ENCODE data around the gene ZKSCAN3. TPM values are rescaled to one million over a fixed set of nuclear protein-coding genes. Genes with fewer than 3 reads are reported as not detected.
"Not testable (repeated sequence)": the region's sequence is repeated elsewhere in the genome, so short reads cannot be mapped to it uniquely, and the experiment has no call there.

Gene ZKSCAN3
- total RNA-seq, 1 donor from 2014 or later = 5.3 TPM

DNA sequence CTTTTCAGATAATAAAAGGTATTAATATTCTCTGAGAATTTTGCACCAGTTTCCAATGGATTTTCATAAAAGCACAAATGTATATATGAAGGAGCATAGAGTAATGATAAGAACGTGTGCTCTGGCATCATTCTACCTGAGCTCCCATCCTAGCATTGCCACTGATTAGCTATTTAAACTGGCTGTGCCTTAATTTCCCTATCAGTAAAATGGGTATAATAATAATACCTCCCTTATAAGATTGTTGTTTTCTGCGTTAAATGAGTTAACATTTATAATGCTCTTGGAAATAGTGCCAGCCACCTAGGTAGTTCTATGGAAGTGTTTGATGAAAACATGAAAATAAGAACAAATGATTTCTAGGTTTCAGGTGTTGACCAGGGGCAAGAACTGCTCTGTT lies 11.2 kb downstream of the ZKSCAN3 start:
- intact Hi-C loops (cut with DNase I) = no loop called here
- no peak for DNase-seq (ENCODE audit: low spot score)

DNA sequence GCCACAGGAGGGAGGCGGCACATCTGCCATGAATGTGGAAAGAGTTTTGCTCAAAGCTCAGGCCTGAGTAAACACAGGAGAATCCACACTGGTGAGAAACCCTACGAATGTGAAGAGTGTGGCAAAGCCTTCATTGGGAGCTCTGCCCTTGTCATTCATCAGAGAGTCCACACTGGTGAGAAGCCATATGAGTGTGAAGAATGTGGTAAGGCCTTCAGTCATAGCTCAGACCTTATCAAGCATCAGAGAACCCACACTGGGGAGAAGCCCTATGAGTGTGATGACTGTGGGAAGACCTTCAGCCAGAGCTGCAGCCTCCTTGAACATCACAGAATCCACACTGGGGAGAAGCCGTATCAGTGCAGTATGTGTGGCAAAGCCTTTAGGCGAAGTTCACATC lies 15.8 kb downstream of the ZKSCAN3 start:
- intact Hi-C loops (cut with DNase I); DNase-seq (ENCODE audit: low spot score): not testable (repeated sequence)

DNA sequence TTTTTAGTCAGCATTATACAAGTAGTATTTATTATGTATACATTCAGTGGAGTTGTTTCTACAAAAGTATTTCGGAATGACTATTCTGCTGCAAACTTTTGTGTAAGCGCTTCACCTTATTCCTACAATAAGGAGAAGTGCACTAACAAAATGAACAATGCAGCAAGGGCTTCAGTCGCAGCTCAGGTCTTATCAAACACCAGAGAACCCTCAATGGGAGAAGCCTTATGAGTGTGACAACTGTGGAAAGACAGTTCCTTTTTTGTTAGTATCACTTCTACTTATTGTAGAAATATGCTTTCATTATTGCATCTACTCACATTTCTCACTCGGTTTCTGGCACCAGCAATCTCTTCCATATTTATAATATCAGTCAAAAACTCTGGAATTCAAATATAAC lies 18.8 kb downstream of the ZKSCAN3 start:
- no peak for DNase-seq (ENCODE audit: low spot score)
- intact Hi-C loops (cut with DNase I) = no loop called here

DNA sequence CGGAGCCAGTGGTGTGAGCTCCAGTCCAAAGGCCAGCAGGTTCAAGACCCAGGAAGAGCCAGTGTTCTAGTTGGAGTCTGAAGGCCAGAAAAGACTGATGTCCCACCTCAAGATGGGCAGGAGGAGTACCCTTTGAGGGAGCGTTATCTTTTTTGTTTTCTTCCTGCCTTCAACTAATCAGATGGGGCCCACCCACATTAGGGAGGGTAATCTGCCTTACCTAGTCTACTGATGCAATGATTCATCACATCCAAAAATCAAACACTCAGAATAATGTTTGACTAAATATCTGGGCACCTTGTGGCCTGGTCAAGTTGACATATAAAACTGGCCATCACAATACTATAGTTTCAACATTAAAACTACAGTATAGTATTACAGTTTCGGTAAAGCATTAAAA lies 19.7 kb downstream of the ZKSCAN3 start:
- no peak for DNase-seq (ENCODE audit: low spot score)
- intact Hi-C loops (cut with DNase I) = no loop called here

DNA sequence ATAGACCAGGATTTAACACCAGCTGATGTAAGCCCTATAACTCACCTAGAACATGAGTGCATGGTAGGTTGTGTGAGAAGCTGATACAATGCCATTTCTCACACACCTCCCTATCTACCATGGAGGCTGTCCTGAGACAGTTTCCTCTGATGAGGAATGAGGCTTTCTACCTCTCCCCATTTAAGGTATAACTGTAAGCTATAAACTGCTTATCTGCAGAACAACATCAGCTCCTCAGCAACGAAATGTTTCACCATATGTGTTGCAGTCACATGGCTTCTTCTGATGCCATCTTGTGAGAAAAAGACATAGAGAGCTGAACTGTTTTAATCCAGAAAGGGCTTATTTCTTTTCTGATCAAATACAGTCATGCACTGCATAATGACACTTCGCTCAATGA lies 20.7 kb downstream of the ZKSCAN3 start:
- intact Hi-C loops (cut with DNase I) = no loop called here

DNA sequence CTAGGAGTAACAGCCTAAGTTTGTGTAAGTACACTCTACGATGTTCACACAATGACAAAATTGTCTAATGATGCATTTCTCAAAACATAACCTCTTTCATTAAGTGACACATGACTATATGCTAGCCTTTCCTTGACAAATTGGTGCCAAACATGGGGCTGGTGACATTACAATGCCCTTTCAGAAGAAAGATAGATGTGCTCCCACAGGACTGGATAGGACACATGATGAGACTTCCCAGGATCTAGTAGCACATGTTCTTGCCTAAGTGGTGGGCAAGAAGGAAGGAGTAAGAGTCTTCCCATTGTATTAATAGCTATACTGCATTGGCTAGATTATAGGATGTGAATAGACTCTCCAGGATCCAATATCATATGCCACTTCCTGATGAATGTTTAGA lies 21.5 kb downstream of the ZKSCAN3 start:
- DNase-seq (ENCODE audit: low spot score) = no peak
- intact Hi-C loops (cut with DNase I) = no loop called here

More for the DNA sequence above, 20.7 kb downstream of the ZKSCAN3 start:
- DNase-seq (ENCODE audit: low spot score) = no peak

DNA sequence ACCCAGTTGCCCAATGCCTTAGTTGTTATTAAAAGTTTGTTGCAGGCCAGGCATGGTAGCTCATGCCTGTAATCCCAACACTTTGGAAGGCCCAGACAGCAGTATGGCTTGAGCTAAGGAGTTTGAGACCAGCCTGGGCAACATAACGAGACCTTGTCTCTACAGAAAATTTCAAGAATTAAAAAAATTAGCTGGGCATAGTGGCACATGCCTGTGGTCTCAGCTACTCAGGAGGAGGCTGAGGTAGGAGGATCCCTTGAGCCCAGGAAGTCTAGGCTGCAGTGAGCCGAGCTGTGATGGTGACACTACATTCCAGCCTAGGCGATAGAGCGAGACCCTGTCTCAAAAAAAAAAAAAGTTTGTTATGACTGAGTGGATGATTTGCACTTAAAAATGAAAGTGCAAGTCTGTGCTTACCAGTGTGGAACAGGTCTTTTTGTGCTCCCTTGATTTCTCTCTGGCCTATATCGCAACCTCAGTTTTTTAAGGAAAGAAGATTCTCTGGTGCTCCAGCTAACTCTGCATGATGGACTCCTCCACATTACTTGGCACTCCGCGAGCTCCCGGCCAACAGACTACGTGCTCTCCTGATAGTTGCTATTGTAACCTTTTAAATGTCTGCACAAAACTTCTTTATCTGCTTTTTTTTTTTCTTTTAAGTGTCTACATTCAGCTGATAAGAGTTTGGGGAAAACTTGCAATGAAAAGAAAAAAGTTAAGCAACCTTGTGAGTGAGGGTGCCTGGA lies 22.1 kb downstream of the ZKSCAN3 start:
- intact Hi-C loops (cut with DNase I) = no loop called here
- DNase-seq (ENCODE audit: low spot score) = no peak

DNA sequence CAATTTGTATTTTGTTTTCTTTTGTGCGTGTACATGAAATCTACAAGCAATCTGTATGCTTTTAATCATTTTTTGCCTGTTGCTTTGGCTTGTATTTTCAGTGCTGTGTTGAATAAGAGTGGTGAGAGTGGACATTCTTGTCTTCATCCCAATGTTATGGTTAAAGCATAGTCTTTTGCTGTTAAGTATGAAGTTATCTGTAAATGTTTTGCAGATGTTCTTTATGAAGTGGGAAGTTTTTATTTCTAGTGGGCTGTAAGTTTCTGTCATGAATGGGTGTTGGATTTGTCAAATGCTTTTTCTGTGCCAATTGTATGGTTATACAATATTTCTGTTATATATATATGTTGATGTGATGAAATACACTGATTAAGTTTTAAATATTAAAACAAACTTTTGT lies 24.2 kb downstream of the ZKSCAN3 start:
- intact Hi-C loops (cut with DNase I) = no loop called here
- DNase-seq (ENCODE audit: low spot score) = no peak

DNA sequence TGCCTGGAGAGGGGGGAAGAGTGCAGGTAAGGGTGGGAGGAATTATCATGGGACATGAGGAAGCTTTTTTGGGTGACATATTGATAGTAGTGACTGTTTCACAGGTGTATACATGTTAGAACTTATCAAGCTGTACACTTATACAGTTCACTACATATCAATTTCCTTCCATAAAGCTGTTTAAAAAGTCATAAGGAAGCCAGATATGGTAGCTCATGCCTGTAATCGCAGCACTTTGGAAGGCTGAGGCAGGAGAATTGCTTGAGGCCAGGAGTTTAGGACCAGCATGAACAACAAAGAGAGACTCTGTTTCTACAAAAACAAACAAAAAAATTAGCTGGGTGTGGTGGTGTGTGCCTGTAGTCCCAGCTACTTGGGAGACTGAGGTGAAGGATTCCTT lies 28.1 kb downstream of the ZKSCAN3 start:
- intact Hi-C loops (cut with DNase I) = no loop called here
- no peak for DNase-seq (ENCODE audit: low spot score)

DNA sequence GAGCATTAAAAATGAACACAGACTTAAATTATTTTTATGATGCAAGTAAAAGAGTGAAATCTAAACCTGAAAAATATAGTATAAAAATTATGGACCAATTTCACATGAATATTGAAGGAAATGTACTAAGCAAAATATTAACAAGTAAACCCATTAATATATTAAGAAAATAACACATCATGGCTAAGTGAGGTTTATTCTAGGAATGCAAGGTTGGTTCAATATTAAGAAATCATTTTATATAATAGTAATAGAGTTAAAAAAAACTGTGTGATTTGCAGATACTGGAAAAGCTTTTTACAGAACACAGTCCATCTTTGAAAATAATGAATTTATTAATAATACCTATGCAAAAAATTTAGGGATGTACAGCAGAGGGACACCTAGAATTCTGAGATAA lies 28.9 kb downstream of the ZKSCAN3 start:
- DNase-seq (ENCODE audit: low spot score) = no peak
- intact Hi-C loops (cut with DNase I) = no loop called here

DNA sequence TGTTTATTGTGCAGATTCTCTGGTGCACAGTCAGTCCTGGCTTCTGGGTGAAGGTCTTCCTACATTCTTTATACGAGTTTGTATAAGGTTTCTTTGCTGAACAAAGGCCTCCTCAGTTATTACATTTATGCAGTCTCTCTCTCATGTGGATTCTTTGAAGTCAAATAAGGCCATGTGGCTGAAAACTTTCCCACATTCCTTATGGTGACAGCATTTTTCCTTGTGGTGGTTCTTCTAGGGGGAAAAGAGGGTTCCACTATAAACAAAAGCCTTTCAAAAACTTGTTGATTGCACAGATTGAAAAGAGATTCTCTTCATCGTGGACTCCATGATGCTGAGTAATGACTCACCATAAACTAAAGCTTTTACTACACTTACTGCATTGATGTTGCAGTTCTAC lies 30.6 kb downstream of the ZKSCAN3 start:
- intact Hi-C loops (cut with DNase I) = no loop called here
- no peak for DNase-seq (ENCODE audit: low spot score)

DNA sequence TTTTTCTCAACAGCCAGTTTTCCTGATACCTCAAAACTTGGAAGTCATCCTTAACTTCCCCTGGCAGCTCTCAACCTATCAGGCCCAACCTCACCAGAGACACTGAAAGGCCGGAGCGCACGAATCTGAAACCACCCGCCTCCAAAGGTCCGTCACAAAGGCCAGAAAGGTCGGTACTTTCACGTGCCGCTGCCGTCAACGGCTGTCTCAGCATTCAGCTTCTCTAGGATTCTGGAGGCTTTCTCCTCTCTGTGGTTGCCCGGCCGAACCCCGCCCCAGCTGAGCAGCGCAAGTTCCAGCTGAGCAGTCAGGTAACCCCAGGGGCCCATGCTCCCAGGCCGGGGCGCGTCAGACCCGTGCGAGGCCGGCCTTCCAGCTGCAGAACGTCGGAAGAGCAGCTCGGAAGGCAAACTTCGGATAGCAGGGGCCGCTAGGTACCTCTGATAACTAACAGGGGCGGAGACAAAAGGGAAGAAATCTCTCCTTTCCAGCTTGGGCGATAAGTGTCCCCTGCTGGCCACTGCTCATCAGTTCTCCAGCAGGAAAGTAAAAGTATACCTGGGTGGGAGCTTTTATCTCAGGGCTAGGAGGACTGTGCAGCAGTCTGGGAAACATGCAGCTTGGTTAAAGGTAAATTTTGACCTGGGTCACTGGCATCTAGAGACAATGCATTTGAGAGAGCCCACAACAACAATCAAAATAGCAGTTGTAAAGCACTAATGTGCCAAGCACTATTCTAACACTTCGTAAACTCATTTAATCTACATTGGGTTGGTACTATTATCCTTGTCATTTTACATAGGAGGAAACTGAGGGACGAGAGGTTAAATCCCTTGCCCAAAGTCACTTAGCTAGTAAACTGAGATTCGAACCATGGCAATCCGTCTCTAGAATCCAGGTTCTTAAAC lies 33.7 kb downstream of the ZKSCAN3 start:
- DNase-seq (ENCODE audit: low spot score) = peak; percentile 92
- intact Hi-C loops (cut with DNase I) = no loop called here

DNA sequence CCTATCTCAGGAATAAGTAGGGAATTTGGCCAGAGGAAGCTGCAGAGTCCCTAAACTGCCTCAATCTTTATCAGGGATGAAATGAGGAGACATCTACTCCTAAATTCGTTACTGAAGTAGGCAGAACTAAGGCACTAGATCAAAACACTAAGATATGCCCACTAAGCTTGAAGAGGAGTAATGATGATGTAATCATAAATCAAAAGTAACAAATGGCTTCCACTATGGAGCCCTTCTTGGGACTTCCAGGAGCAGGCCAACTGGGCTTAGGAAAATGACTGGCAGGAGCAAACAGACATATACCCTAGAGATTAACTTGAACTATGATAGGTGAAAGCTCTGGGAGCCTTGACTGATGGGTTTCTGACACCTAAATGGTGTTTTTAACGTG lies 34.4 kb downstream of the ZKSCAN3 start:
- intact Hi-C loops (cut with DNase I) = no loop called here
- DNase-seq (ENCODE audit: low spot score) = no peak

DNA sequence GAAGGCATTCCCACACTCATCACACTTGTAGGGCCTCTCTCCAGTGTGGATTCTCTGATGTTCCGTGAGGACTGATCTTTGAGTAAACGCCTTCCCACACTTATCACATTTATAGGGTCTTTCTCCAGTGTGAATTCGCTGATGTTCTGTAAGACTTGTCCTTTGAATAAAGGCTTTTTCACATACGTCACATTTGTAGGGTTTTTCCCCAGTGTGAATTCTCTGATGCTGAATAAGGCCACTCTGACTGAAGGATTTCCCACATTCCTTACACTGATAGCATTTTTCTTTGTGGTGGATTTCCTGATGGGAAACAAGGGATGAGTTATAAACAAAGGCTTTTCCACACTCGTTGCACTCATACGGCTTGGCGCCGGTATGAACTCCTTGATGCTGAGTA lies 40.9 kb downstream of the ZKSCAN3 start:
- intact Hi-C loops (cut with DNase I) = no loop called here
- no peak for DNase-seq (ENCODE audit: low spot score)

DNA sequence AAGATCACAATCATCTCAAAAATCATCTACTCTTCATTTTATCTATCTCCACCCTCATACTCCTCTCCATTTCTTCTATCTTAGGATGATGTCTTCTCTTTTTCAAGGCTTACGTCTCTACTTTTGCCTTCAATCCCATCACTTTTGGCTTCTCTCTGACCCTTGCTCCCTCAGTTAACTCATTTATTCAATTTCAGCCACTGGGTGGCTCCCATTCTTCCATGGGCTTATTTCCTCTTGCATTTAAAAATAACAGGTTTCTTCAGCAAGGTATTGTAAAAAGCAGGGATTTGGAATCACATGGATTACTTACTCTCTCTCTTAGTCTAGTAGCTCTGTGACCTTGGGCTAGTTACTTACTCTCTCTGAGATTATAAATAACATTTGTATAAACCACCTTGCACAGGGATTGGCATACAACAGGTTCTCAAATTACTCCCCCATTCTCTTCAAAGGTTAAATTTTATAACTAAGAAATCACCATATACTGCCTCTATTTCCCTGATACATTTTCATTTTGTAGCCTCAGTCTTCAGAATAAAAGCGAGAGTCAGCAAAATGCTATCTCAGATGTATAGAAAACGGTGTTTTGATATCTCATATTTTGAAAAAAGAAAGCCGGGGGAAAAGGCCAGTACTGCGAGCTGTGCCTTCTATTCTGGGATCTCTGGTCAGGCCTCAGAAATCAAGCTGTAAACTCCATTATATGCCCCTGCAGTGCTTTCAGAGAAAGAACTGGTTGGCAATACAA lies 44.3 kb downstream of the ZKSCAN3 start:
- intact Hi-C loops (cut with DNase I) = no loop called here
- no peak for DNase-seq (ENCODE audit: low spot score)

DNA sequence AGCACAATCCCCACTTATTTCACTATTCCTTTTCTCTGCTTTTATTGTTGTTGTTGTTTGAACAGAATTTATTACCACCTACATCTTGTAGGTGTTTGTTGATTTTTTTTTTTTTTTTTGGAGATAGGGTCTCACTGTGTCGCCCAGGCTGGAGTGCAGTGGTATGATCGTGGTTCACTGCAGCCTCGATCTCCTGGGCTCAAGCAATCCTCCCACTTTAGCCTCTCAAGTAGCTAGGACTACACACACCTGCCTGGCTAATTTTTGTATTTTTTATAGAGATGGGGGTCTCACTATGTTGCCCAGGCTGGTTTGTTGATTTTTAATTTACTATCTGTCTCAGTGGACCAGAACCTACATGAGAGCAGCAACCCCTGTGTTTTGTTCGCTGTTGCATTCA lies 46.2 kb downstream of the ZKSCAN3 start:
- DNase-seq (ENCODE audit: low spot score) = no peak
- intact Hi-C loops (cut with DNase I) = no loop called here

DNA sequence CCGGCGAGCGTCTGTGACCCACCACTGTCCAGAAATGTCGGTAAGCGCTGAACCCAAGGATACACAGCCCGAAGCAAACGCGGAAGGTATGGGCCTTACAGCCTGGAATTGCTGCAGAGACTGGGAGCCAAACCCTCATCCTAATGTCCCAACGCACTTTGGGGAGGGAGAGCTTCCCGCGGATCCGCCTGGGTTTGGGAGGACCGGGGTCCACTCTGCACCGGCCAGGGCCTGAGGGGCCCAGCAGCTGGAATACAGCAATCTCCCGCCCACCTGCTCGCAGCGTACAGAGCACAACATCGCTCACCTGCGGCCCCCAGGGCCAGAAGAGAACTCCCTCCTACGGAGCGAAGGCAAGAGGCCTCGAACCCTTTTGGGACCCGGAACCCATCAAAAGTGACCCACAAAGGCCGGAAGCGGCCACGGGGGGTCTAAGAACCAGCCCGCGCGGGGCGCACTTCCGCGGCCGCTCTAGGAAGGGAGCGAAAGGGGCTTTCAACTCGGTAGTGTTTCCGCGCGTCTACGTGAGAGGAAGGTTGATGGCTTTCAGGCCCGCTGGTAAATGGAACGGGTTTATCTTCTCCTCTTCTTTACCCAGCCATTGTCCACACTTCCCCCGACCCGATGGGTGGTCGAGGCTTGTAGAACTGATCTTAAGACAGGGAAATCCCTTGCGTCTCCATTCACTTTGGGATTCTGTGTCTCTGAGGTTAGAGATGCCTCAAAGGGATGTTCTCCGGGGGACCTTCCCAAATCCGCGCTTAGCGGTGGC lies 49.8 kb downstream of the ZKSCAN3 start, which contains the start of gene ZSCAN12:
ZSCAN12 (minus strand) TSS at position 398 of the 772 bp plus-strand sequence. CDS start 1,342 bp downstream, outside the sequence.
- intact Hi-C loops (cut with DNase I) = loop anchor here (2.0 kb wide), 1 partner anchor 43 kb away; the partner anchor contains the start of gene ZSCAN23

DNA sequence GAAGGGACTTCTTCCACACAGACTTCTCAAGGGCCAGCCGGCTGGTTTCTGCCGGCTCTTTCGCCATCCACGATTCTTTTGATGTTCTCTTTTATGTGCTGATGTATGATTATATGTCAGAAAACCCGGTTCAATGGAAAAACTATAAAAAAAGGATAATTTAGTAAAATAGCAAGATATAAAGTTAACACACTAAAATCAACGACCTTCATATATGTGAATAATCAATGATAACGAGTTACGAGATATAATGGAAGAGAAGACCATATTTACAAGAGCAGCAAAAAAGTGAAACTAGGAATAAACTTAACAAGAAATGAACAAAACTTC lies 50.3 kb downstream of the ZKSCAN3 start:
- intact Hi-C loops (cut with DNase I) = no loop called here

More for the DNA sequence above, 49.8 kb downstream of the ZKSCAN3 start, which contains the start of gene ZSCAN12:
- peak; percentile 79 for DNase-seq (ENCODE audit: low spot score)

DNA sequence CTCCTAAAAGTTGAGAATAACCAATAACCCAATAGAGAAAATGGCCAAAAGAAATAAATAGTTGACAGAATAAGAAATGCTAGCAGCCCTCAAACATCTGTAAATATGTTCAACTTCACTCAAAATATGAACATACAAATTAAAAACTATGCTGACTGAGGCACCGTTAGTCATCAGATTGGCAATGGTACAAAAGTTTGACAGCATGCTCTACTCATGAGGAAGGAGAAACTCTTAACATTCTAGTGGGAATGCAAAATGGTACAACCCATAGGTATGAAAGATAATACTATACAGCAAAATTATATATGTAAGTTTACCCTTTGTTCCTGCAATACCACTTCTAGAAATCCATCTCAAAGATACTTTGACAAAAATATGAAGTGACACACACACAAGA lies 51.4 kb downstream of the ZKSCAN3 start:
- intact Hi-C loops (cut with DNase I) = no loop called here
- no peak for DNase-seq (ENCODE audit: low spot score)

More for the DNA sequence above, 50.3 kb downstream of the ZKSCAN3 start:
- no peak for DNase-seq (ENCODE audit: low spot score)

All from cardiac septum (tissue), 1 donor.